Left cardiac atrium (tissue), 4 donors: ENCODE data around the gene RABGAP1L. TPM values are rescaled to one million over a fixed set of nuclear protein-coding genes. Genes with fewer than 3 reads are reported as not detected.
"Not testable (repeated sequence)": the region's sequence is repeated elsewhere in the genome, so short reads cannot be mapped to it uniquely, and the experiment has no call there.

Experiments
- ATAC-seq, 2 donors: fragments of 200-7000 bp; cut with Tn5 transposase; one replicate each; pipeline ENCODE4 v1.9.1; 2020; ENCODE audit warnings: mild to moderate bottlenecking in 2 of 2, moderate library complexity in 2 of 2
- DNase-seq: peaks from one replicate; pipeline ENCODE4 v3.0.0-alpha.2; 2020
- intact Hi-C, 2 donors: fragments of 100-400 bp; cut with DNase I; formaldehyde crosslinking; loops; one replicate each; pipeline versions ENCODE4 v1.14.1 to v1.15.1; 2022 to 2023
- total RNA-seq, 2 donors: library from RNA; stranded (reverse); fragmentation: NEBNext Ultra II Directional; extraction: Animal tissue kit (Norgen Biotek cat#: 25700); gene quantifications; one replicate each; pipeline ENCODE4 v1.2.1, GENCODE V29; 2021
- donor health status: DM: no; HTN: yes; CAD: no.
- donor health status: DM: no; HTN: yes; CAD: no; lungs with severe emphysema.
- donor health status: DM: yes; HTN: yes; CAD: no.
- donor health status: Dilated cardiomyopathy.

The RABGAP1L gene
- total RNA-seq, 2 donors from 2014 or later, result 134 to 145 TPM

DNA sequence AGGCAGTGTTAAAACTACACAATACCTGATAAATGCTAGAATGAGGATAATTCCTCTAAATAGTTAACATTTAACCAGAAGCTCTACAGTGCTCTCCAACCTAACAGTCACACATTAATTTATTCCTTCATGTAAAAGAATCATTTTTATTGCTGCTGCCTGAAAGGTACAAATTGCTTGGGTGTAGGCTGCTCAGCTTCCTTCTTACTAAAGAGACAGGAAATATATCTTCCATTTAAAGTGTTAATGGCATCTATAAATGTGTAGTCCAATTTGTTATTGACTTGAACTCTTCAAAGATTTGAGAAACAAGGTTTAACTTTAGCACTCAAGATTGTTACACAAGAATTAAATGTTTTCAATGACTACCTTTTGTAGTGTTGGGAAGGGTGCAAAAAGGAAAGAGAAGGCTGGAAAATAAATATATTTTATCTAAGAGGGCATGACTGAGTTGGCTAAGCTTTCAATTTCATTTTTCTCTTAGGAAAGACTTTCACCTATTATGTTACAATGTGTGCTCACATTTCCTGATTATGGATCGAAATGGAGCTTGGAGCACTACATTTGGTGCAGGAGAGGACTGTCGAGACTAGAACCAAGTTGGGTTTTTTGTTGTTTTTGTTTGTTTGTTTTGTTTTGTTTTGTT, 734.9 kb downstream of the RABGAP1L start:
- ATAC-seq (no peak), DNase-seq (no peak)
- intact Hi-C loops, result loop anchor here in 1 of 2 donors (10.0 kb wide), 1 partner anchor 71 kb away; no protein-coding TSS in a partner anchor

DNA sequence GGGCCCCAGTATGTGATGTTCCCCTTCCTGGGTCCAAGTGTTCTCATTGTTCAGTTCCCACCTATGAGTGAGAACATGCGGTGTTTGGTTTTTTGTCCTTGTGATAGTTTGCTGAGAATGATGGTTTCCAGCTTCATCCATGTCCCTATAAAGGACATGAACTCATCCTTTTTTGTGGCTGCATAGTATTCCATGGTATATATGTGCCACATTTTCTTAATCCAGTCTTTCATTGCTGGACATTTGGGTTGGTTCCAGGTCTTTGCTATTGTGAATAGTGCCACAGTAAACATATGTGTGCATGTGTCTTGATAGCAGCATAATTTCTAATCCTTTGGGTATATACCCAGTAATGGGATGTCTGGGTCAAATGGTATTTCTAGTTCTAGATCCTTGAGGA, 736.3 kb downstream of the RABGAP1L start:
- intact Hi-C loops, result loop anchor here in 1 of 2 donors (10.0 kb wide), 1 partner anchor 69 kb away; no protein-coding TSS in a partner anchor
- not testable (repeated sequence) for ATAC-seq, DNase-seq

GRCh38 chr1:174898102-174898797, 738.9 kb downstream of the RABGAP1L start:
- no peak for ATAC-seq
- intact Hi-C loops, result loop anchor here in 1 of 2 donors (10.0 kb wide), 1 partner anchor 67 kb away; no protein-coding TSS in a partner anchor
- no peak for DNase-seq

DNA sequence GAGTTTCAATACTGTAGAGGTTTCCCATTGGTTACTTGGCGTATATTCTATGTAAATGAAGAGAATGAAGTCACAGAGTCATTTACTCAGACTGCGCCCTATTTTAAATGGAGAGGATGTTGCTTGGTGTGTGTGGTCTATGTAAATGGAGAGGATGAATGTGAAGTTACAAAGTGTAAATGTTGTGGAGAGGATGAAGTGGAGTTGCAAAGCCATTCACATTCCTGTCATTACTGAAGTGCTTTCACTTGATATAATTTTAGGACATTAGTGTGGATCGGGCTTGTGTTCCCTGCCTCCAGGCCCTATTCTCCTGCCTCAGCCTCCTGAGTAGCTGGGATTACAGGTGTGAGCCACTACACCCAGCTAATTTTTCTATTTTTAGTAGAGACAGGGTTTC, 741.0 kb downstream of the RABGAP1L start:
- ATAC-seq (no peak), DNase-seq (no peak)
- intact Hi-C loops, result no loop called here

DNA sequence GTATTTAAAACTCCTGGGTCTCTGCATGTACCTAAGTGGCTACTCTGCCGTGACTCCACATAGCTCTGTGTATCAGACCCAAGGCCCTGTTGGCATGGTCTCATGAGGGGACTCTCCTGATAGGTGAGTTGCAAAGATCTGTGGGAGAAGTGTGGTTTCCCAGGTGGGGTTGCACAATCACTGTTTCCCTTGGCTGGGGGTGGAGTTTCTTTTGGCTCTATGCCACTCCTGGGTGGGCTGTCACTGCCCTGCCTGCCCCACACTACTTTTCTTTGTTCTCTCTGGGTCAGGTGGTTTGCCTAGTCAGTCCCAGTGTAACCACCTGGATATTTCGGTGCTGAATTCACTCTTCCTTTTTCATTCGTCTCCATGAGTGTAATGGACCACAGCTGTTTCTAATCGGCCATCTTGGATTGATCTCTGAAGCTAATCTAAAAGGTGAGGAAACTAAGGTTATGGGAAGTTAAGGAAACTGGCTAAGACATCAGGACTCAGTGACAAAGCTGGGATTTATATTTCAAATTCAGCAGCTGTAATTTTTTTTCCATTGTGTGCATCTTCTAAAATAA, 743.3 kb downstream of the RABGAP1L start:
- ATAC-seq (no peak), DNase-seq (no peak)
- intact Hi-C loops, result no loop called here

DNA sequence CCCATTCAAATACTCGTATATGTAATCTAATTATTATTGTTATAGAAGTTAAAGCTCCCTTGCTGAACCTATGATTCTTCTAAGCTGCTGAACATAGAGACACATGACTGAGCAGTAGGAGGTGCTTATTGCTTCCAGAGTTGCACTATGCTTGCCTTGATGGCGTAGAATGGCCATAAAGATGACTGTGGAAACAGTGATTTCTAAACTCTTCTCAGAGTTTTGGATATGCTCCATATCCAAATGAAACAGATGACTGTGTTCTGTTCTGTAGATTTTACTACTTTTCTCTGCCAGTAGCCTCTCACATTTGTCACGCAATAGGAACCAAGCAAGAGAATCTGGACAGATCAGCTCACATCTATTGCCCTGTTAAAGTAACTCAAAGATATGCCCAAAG, 752.3 kb downstream of the RABGAP1L start:
- ATAC-seq, result no peak
- no peak for DNase-seq
- intact Hi-C loops, result no loop called here

DNA sequence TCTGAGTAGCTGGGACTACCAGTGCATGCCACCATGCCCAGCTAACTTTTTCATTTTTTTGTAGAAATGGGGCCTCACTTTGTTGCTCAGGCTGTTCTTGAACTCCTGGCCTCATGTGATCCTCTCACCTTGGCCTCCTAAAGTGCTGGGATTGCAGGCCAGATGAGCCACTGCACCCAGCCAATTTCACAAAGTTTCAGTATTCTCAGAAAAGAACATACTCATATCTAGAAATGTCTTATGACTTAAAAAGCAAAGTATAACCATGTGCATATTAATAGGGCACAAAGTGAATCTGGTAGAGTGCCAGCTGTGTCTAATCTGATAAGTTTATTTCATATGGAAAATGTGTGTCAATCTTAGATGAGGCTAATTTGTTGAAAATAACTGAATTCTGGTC, 752.9 kb downstream of the RABGAP1L start:
- intact Hi-C loops, result no loop called here
- DNase-seq, result no peak
- ATAC-seq, result no peak

- DNase-seq (no peak), ATAC-seq (no peak)
- intact Hi-C loops, result no loop called here
Measured at GRCh38 chr1:174913225-174913903, 754.0 kb downstream of the RABGAP1L start.

- DNase-seq, result no peak
- no peak for ATAC-seq
- intact Hi-C loops, result no loop called here
Measured at GRCh38 chr1:174914991-174915390, 755.7 kb downstream of the RABGAP1L start.

- DNase-seq (no peak), ATAC-seq (no peak)
- intact Hi-C loops, result no loop called here
Measured at GRCh38 chr1:174916846-174917245, 757.5 kb downstream of the RABGAP1L start.

GRCh38 chr1:174920093-174920492, 760.8 kb downstream of the RABGAP1L start:
- DNase-seq (no peak), ATAC-seq (no peak)
- intact Hi-C loops, result no loop called here

GRCh38 chr1:174922121-174922520, 762.8 kb downstream of the RABGAP1L start:
- ATAC-seq (no peak), DNase-seq (no peak)
- intact Hi-C loops, result no loop called here

DNA sequence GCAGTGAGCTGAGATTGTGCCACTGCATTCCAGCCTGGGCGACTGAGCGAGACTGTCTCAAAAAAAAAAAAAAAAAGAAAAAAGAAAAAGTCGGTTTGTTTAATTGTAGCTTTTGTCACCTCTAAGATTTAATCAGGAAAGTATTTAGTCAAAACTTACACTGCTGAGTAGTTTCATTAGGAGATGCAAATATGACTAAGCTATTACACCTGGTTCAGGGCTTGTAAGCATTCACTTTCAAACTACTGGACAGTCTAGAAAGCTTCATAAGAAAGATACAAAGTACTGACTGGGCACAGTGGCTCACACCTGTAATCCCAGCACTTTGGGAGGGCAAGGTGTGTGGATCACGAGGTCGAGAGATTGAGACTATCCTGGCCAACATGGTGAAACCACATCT, 764.5 kb downstream of the RABGAP1L start:
- intact Hi-C loops, result no loop called here
- DNase-seq (no peak), ATAC-seq (no peak)

DNA sequence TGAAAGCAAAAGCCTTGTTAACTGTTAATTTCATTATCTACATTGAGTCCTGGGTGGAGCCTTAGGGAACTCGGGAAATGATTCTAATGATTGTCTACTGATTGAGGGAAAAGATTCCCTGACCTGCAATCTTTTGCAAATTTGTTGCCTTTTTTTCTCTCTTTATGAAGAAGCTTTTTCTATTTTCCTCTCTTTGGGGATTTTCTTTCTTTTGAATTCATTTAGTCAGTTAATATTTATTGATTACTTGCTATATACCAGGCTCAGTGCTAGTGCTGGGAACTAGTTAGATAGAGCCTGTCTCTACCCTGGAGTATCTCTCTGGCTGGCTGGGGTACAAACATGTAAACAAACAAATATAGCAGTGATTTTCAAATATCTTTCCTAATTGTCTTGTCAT, 769.2 kb downstream of the RABGAP1L start:
- intact Hi-C loops, result no loop called here
- ATAC-seq (no peak), DNase-seq (no peak)

GRCh38 chr1:174931214-174931613, 771.9 kb downstream of the RABGAP1L start:
- intact Hi-C loops, result no loop called here
- no peak for DNase-seq
- ATAC-seq, result no peak

- intact Hi-C loops, result no loop called here
- DNase-seq (no peak), ATAC-seq (no peak)
Measured at GRCh38 chr1:174932587-174932986, 773.3 kb downstream of the RABGAP1L start.

- DNase-seq (no peak), ATAC-seq (no peak)
- intact Hi-C loops, result no loop called here
Measured at GRCh38 chr1:174935961-174936727, 776.8 kb downstream of the RABGAP1L start.

DNA sequence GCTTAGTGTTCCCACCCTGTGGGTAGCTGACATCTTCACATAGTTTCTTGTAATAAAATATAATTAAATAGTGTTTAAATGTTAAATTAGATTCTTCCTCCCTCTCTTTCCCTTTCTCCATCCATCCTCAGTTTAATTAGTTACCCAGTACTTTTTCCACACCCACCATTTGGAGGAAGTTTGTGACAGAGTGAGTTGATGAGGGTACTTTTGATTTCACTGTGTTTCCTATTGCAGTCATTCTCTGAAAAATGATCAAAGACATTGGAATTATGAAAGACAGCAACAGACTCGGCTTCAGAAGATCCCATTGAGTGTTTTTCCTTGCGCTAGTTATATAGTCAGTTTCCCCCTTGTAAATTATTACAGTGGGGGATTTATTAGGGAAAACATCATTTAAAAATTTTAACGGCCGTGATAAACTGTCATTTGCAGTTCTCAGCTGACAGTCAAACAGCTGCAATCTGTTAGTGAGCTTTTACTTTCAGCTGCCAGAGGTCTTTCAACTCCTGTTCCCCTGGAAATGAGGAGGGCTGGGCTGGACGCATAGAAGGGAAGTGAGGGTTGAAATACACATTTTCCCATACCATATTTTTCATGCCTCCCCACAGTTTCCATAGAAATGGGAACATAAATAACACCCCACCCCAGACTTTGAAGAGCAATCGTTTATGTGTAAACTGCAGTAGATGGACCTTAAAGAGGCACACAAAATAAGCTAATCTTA, 779.1 kb downstream of the RABGAP1L start:
- DNase-seq (no peak), ATAC-seq (peak in 1 of 2 donors; percentile 38)
- intact Hi-C loops, result no loop called here
